Measurements from ENCODE around the gene FAM120AOS.

DNA sequence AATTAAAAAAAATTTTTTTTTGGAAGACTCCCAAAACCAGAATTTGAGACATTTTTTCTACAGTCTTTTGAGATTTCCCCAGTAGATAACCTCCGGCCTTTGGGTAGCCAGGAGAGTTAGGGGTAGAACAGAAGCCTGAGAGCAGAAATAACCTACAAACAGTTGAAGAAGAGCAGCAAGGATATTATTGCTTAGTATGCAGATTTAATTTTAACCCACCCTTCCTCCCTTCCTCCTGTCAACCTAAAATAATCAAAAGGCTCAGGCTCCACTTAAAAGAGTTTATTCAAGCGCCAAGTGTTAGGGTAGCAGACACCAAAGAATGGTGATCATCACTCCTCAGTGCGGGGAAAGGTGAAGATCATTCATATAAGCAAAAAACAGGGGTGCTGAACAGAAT, 19.3 kb downstream of the FAM120AOS start:
- TF ChIP-seq EP300 (IDR thresholded peaks at IDR 0.05; ENCODE audit: borderline replicate concordance in 1 of 2, low read depth in 1 of 2, low read length in 1 of 2) (no peak), RAD21 (IDR thresholded peaks at IDR 0.05; ENCODE audit: low read length) (no peak), ELF1 (IDR thresholded peaks at IDR 0.05) (no peak), MXI1 (IDR thresholded peaks at IDR 0.05; ENCODE audit: low read depth, low read length) (no peak), TAF1 (IDR thresholded peaks at IDR 0.05; ENCODE audit: borderline replicate concordance, low read depth, low read length) (no peak), POLR2AphosphoS5 (IDR thresholded peaks at IDR 0.05; ENCODE audit: low read depth, low read length) (no peak), YY1 (IDR thresholded peaks at IDR 0.05; ENCODE audit: low read depth) (no peak), RFX5 (IDR thresholded peaks at IDR 0.05; ENCODE audit: low read length) (no peak), REST (IDR thresholded peaks at IDR 0.05; ENCODE audit: low read depth, low read length) (no peak), GATA2 (CRISPR knock-in tag; IDR thresholded peaks at IDR 0.05) (no peak)
- TF ChIP-seq, protein P1, sequence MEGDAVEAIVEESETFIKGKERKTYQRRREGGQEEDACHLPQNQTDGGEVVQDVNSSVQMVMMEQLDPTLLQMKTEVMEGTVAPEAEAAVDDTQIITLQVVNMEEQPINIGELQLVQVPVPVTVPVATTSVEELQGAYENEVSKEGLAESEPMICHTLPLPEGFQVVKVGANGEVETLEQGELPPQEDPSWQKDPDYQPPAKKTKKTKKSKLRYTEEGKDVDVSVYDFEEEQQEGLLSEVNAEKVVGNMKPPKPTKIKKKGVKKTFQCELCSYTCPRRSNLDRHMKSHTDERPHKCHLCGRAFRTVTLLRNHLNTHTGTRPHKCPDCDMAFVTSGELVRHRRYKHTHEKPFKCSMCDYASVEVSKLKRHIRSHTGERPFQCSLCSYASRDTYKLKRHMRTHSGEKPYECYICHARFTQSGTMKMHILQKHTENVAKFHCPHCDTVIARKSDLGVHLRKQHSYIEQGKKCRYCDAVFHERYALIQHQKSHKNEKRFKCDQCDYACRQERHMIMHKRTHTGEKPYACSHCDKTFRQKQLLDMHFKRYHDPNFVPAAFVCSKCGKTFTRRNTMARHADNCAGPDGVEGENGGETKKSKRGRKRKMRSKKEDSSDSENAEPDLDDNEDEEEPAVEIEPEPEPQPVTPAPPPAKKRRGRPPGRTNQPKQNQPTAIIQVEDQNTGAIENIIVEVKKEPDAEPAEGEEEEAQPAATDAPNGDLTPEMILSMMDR (IDR thresholded peaks at IDR 0.05), result no peak
- TF ChIP-seq, protein P2, sequence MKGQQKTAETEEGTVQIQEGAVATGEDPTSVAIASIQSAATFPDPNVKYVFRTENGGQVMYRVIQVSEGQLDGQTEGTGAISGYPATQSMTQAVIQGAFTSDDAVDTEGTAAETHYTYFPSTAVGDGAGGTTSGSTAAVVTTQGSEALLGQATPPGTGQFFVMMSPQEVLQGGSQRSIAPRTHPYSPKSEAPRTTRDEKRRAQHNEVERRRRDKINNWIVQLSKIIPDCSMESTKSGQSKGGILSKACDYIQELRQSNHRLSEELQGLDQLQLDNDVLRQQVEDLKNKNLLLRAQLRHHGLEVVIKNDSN (IDR thresholded peaks at IDR 0.05; ENCODE audit: borderline replicate concordance, low read depth), result no peak
